Fibroblast of the aortic adventitia (primary cell): ENCODE results near the gene GPR35. TPM values are rescaled to one million over a fixed set of nuclear protein-coding genes. Genes with fewer than 3 reads are reported as not detected.

ENCODE experiments used
- DNase-seq: peaks from one replicate; pipeline ENCODE4 v3.0.0-alpha.2; 2010; ENCODE audit warnings: low read depth
- H3K4me3 ChIP-seq: 2 replicates; pipeline ENCODE4 v1.5.1; 2011; ENCODE audit warnings: low read depth, mild to moderate bottlenecking, control low read depth, low read length, moderate library complexity
- total RNA-seq: library from RNA; depleted of rRNA; stranded (reverse); fragments of >200 nt; gene quantifications from 2 replicates; pipeline ENCODE4 v1.2.3, GENCODE V29; 2012; ENCODE audit warnings: low replicate concordance
- TF ChIP-seq, protein P1 (sequence below): IDR thresholded peaks from 2 replicates; pipeline ENCODE4 v1.5.1; 2011; ENCODE audit warnings: mild to moderate bottlenecking, low read length, control low read depth, inconsistent platforms; ENCODE audit not compliant: insufficient read depth

Gene GPR35
- total RNA-seq, 1 donor, result 0.09 TPM

GRCh38 chr2:240629619-240629967 is 4.3 kb downstream of the GPR35 start:
- H3K4me3 ChIP-seq, result no peak overlapping the region
- TF ChIP-seq, protein P1, sequence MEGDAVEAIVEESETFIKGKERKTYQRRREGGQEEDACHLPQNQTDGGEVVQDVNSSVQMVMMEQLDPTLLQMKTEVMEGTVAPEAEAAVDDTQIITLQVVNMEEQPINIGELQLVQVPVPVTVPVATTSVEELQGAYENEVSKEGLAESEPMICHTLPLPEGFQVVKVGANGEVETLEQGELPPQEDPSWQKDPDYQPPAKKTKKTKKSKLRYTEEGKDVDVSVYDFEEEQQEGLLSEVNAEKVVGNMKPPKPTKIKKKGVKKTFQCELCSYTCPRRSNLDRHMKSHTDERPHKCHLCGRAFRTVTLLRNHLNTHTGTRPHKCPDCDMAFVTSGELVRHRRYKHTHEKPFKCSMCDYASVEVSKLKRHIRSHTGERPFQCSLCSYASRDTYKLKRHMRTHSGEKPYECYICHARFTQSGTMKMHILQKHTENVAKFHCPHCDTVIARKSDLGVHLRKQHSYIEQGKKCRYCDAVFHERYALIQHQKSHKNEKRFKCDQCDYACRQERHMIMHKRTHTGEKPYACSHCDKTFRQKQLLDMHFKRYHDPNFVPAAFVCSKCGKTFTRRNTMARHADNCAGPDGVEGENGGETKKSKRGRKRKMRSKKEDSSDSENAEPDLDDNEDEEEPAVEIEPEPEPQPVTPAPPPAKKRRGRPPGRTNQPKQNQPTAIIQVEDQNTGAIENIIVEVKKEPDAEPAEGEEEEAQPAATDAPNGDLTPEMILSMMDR, result no peak
- DNase-seq, result no peak

- no peak for DNase-seq
- TF ChIP-seq, protein P1, result no peak
- no peak overlapping the region for H3K4me3 ChIP-seq
Observed at GRCh38 chr2:240629968-240630770, 4.9 kb downstream of the GPR35 start.

DNA sequence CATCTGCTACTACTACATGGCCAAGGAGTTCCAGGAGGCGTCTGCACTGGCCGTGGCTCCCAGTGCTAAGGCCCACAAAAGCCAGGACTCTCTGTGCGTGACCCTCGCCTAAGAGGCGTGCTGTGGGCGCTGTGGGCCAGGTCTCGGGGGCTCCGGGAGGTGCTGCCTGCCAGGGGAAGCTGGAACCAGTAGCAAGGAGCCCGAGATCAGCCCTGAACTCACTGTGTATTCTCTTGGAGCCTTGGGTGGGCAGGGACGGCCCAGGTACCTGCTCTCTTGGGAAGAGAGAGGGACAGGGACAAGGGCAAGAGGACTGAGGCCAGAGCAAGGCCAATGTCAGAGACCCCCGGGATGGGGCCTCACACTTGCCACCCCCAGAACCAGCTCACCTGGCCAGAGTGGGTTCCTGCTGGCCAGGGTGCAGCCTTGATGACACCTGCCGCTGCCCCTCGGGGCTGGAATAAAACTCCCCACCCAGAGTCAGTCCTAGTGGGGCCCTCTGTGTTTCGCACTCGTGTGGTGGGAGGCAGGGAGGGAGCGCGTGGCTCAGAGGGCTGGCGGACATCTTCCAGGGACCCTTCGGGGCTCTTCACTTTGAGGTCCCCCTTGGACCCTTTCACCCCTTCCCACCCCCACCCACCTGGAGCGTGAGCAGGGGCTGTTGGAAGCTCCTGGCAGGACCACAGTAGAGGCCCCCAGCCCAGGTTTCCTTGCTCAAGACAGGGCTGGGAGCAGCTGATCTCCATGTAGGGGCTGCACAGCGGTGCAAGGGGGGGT is 5.7 kb downstream of the GPR35 start:
- TF ChIP-seq, protein P1, result no peak
- no peak for DNase-seq
- no peak overlapping the region for H3K4me3 ChIP-seq

DNA sequence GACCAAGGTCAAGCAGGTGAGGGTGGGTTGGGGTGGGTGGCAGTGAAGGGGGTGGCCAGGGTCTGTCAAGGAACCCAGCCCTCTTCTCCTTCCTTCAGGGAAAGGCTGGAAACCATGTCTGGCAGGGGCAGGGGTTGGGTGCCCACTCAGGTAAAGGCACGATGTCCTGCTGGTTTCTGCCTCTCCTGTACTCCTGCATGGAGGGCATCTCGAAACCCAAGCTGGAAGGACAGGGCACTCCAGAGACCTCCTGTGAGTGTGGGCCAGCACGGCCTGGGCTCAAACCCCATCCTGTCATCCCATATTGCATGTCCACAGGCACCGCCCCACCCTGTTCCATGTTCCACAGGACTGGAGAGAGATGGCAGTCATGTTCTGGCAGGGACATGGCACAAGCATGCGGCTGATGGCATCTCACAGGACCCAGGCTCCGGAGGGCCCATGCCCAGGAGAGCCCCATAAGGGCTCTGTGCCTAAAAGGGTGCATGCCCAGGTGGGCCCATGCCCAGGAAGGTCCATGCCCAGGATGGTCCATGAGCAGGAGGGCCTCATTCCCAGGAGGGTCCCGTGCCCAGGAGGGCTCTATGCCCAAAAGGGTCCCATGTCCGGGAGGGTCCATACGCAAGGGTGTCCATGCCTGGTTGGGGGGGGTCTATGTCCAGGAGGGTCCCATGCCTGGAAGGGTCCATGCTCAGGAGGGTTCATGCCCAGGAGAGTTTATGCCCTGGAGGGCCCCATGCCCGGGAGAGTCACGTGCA is 6.4 kb downstream of the GPR35 start:
- no peak overlapping the region for H3K4me3 ChIP-seq
- DNase-seq, result no peak
- TF ChIP-seq, protein P1, result no peak

- DNase-seq, result no peak
- TF ChIP-seq, protein P1, result no peak
- no peak overlapping the region for H3K4me3 ChIP-seq
Observed at GRCh38 chr2:240632306-240632721, 7.0 kb downstream of the GPR35 start.

DNA sequence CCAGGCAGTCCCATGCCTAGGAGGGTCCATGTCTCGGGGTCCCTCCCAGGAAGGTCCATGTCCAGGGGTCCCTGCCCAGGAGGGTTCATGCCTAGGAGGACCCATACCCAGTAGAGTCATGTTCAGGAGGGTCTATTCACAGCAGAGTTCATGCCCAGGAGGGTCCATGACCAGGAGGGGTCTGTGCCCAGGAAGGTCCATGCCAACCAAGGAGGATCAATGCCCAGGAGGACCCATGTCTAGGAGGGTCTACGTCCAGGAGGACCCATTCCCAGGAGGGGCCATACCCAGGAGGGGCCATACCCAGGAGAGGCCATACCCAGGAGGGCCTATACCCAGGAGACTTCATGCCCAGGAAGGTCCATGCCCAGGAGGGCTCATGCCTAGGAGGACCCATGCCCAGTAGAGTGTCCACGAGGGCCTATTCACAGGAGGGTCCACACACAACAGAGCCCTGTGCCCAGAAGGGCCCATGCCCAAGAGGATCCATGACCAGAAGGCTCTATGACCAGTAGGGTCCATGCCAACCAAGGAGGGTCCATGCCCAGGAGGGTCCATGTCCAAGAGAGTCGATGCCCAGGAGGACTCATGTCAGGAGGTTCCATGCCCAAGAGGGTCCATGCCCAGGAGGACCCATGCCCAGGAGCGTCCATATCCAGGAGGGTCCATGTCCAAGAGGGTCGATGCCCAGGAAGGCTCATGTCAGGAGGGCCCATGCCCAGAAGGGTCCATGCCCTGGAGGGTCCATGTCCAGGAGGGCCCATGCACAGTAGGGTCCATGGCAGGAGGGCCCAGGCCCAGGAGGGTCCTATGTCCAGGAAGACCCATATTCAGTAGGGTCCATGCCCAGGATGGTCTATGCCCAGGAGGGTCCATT is 10.1 kb downstream of the GPR35 start:
- no peak for DNase-seq
- H3K4me3 ChIP-seq, result no peak overlapping the region
- TF ChIP-seq, protein P1, result no peak
